Kidney glomerular epithelial cell (primary cell): Measurements from ENCODE around the gene TBC1D25.

ENCODE experiments used
- DNase-seq: peaks from one replicate; lab custom pipeline; 2025; lab: John Stamatoyannopoulos, UW

Gene TBC1D25

GRCh38 chrX:48601741-48602394 is 62.4 kb downstream of the TBC1D25 start:
- DNase-seq, result no peak

- no peak for DNase-seq
These were observed 65.2 kb downstream of the TBC1D25 start for GRCh38 chrX:48604701-48605100.

- DNase-seq, result no peak
These were observed 66.6 kb downstream of the TBC1D25 start for GRCh38 chrX:48606091-48606490.

GRCh38 chrX:48611703-48612102 is 72.2 kb downstream of the TBC1D25 start:
- DNase-seq, result no peak
